Posterior cingulate gyrus (tissue), 11 donors: Measurements from ENCODE around the gene SLITRK2.

Experiments used
- DNase-seq, 10 donors: peaks; one replicate each; pipeline versions ENCODE4 v3.0.0 to v3.0.0-alpha.2; 2020 to 2021; ENCODE audit warnings: mixed read lengths in 3 of 10
- intact Hi-C: fragments of 100-400 bp; cut with DNase I; formaldehyde crosslinking; loops from one replicate; pipeline ENCODE4 v1.15.1; 2023

Gene SLITRK2

DNA sequence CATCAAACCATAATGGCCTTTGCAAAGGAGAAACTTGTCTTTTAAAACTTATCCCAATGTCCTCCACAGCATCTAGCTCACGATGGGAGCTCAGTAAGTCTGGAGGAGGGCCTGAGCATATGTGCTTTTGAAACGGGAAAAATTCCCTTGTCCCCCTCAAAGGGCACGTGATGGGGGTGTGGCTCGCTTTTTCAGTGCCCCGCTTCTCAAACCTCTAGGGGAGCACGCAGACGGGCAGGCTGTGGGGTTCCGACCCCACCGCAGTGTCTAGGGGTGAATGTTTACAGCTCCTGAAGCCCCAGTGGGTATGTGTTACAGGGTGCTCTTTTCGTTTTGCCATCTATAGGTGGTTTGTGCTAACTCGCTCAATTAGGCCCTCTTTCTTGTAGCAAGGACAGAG is 31.2 kb downstream of the SLITRK2 start:
- DNase-seq: peak in 1 of 10 donors; percentile 63
- intact Hi-C loops: no loop called here

DNA sequence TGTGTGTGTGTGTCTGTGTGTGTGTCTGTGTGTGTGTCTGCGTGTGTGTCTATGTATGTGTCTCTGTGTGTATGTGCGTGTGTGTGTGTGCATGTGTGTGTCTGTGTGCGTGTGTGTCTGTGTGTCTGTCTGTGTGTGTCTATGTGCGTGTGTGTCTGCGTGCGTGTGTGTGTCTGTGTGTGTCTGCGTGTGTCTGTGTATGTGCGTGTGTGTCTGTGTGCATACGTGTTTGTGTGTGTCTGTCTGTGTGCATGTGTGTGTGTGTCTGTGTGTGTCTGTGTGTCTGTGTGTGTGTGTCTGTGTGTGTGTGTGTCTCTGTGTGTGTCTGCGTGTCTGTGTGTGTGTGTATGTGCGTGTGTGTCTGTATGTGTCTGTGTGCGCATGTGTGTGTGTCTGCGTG is 35.6 kb downstream of the SLITRK2 start:
- intact Hi-C loops: no loop called here
- DNase-seq: no peak

DNA sequence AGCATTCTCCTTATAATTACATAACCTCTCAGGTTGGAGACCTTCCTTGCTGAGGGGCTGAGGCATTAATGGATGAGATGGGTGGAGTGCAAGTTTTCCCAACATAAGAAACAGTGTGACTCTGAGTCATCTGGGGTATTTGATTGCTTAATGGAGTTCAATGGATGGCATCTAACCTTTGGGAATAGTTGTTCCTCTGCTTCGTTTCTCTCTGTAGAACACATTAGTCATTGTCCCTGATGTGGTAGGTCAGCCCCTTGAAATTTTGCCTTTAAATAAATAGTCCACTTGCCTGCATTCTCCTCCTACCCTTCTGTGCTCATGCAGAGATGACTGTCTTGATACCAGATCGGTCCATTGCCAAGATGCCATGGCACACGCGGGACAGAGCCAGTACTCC is 38.6 kb downstream of the SLITRK2 start:
- intact Hi-C loops: no loop called here
- DNase-seq: no peak

- intact Hi-C loops: no loop called here
- DNase-seq: no peak
Measured at GRCh38 chrX:145861818-145862217, 44.2 kb downstream of the SLITRK2 start.

DNA sequence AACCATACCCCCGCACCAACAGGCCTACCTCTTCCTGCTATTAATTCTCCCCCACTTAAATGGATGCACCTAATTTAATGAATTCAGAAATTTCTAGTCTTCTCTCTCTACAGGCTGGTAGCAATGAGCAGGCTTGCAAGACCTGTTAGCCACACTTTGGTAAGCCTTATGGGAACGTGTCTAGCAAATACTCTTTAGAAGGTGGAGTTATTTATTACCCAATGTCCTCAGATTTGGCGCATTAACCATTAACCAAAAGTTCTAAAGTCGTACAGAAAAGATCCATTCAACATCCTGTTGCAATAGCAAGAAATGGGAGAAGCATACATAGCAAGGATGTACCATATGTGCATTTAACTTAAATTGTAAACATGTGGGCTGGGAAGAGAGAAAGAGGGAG is 47.5 kb downstream of the SLITRK2 start:
- DNase-seq: no peak
- intact Hi-C loops: no loop called here
